HL-60/S4 treated with retinoic acid at 250 ng/mL for 4 days and 3 days (cell line): ENCODE data around the gene ZBTB7A.

Source experiments
- in situ Hi-C: fragments of 300-500 bp; cut with MboI; formaldehyde crosslinking; loops from 2 replicates; pipeline ENCODE4 v1.7.0; 2022; ENCODE audit warnings: low sequenced_read_pairs

The ZBTB7A gene

GRCh38 chr19:4038661-4039423, 27.9 kb downstream of the ZBTB7A start:
- in situ Hi-C loops: no loop called here

GRCh38 chr19:4038057-4038456, 28.6 kb downstream of the ZBTB7A start:
- in situ Hi-C loops: no loop called here

DNA sequence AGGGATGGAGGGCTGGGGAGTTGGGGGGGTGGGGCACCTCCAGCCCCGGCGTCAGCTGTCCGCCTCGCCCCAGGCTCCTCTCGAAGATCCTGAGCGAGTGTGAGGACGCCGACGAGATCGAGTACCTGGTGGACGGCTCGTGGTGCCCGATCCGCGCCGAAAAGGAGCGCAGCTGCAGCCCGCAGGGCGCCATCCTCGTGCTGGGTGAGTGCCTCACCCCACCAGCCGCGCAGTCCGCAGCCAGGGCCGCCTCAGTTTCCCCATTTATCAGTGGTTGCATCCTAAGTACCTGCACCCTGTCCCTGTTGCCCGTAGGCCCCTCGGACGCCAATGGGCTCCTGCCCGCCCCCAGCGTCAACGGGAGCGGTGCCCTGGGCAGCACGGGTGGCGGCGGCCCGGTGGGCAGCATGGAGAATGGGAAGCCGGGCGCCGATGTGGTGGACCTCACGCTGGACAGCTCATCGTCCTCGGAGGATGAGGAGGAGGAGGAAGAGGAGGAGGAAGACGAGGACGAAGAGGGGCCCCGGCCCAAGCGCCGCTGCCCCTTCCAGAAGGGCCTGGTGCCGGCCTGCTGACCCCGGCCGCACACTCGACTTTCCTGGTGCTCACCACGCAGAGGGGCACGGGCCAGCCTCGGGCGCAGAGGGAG, 29.3 kb downstream of the ZBTB7A start:
- in situ Hi-C loops: no loop called here

DNA sequence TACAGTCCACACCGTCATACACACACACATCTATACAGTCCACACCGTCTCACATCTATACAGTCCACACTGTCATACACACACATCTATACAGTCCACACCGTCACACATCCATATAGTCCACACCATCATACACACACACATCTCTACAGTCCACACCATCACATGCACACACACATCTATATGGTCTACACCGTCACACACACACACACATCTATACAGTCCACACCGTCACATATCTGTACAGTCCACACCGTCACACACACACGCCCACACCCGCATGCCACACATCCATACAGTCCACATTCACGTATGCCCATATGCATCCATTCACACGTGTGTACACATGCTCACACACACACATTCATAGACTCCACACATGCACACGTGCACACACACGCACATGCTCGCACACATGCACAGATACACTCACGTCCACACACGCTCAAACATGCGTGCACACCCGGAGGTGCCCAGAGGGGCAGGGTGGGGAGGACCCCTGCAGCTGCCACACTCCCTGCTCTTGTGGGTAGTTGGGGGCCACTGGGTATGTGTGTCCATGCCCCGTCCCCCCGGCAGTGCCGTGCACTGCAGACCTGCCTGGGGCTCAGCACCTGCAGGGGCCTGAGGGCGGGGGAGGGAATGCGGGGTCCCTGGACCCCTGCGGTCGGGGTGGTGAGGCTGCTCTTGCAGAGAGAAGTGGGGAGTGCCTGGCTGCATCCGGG, 30.0 kb downstream of the ZBTB7A start:
- in situ Hi-C loops: no loop called here

DNA sequence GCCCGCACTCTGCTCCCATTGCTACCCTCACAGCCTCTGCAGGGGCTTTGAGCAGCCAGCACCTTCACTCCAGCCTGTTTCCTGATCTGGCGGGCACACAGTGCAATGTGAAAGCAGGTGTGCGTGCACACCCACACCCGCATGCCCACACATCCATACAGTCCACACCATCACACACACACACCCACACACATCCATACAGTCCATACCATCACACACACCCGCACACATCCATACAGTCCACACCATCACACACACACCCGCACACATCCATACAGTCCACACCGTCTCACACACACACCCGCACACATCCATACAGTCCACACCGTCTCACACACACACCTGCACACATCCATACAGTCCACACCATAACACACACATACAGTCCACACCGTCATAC, 31.1 kb downstream of the ZBTB7A start:
- in situ Hi-C loops: no loop called here

DNA sequence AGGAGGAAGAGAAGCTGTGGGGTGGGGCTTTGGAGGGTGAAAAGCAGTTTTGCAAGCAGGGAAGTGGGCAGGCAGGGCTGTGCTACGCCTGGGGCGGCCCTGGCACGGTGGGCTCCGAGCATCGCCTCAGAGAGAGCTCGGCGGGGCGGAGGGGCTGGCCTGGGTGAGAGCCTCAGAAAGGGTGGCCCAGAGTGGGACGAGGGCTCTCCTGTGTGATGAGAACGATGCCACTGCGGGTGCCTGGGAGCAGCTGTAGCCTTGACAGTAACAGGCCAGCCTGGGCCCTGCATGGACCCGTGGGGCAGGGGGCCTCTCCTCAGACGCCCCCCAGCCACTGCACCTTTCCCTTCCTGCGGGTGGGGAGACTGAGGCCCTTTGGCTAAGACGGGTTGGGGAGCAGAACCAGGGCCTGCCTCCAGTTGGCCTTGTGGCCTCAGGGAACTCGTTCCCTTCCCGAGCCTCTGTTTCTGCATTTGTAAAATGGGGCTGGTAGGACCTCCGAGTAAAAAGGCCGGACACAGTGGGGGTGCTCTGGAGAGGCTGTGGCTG, 31.6 kb downstream of the ZBTB7A start:
- in situ Hi-C loops: no loop called here

- in situ Hi-C loops: no loop called here
These were observed 32.4 kb downstream of the ZBTB7A start for GRCh38 chr19:4034048-4035017.

DNA sequence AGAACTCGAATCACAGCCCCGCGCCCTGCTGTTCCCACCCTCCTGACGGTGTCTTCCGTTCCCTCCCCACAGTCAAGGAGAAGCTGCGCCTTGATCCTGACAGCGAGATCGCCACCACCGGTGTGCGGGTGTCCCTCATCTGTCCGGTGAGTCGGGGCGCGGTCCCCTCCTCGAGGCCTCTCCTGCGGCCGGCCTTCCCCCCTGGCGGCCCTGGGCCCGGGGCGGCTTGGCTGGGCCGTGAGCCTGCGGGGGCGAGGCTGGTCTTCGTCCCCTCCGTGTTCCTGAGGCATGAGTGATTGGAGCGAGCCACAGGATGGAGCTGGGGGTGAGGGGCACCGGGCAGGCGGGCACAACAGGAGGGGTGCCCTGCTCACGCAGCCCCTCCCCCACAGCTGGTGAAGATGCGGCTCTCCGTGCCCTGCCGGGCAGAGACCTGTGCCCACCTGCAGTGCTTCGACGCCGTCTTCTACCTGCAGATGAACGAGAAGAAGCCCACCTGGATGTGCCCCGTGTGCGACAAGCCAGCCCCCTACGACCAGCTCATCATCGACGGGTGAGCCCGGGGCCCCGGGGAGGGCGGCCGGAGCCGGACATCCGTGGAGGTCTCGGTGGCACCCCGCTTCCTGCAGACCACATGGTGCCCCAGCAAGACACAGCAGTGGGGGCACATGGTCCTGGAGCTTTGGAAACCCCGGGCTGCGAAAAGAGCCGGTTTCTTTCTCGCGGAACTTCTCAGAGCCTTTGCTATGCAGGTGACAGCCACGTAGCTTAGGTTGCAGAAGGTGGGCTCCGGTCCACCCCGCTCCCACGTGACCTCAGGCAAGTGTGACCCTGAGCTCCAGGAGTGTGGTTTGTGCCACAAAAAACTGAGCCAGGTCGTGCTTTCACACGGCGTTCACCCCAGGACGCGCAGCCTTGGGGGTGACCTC, 33.4 kb downstream of the ZBTB7A start:
- in situ Hi-C loops: no loop called here

DNA sequence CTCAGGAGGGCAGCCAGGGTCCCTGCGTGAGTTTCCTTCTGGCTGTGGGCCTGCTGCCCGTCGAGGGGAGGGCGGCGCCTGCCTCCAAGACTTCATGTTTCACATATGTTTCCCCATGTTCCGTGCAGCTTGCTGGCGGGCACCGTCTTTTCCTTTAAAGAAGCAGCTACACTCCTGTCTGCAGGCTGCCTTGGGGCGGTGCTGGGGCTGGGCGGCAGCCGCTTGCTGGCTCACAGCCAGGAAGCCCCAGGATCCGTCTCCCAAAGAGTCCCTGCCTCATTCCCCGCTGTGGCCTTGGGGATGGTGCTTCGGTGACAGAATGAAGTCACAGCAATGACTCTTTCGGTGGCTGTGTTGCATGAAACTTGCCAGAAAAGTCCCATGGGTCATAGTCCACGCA, 34.3 kb downstream of the ZBTB7A start:
- in situ Hi-C loops: no loop called here

GRCh38 chr19:4031420-4031819, 35.3 kb downstream of the ZBTB7A start:
- in situ Hi-C loops: no loop called here

- in situ Hi-C loops: no loop called here
These were observed 35.7 kb downstream of the ZBTB7A start for GRCh38 chr19:4030981-4031380.

GRCh38 chr19:4030552-4030951, 36.1 kb downstream of the ZBTB7A start:
- in situ Hi-C loops: no loop called here

GRCh38 chr19:4029247-4029614, 37.5 kb downstream of the ZBTB7A start:
- in situ Hi-C loops: no loop called here

DNA sequence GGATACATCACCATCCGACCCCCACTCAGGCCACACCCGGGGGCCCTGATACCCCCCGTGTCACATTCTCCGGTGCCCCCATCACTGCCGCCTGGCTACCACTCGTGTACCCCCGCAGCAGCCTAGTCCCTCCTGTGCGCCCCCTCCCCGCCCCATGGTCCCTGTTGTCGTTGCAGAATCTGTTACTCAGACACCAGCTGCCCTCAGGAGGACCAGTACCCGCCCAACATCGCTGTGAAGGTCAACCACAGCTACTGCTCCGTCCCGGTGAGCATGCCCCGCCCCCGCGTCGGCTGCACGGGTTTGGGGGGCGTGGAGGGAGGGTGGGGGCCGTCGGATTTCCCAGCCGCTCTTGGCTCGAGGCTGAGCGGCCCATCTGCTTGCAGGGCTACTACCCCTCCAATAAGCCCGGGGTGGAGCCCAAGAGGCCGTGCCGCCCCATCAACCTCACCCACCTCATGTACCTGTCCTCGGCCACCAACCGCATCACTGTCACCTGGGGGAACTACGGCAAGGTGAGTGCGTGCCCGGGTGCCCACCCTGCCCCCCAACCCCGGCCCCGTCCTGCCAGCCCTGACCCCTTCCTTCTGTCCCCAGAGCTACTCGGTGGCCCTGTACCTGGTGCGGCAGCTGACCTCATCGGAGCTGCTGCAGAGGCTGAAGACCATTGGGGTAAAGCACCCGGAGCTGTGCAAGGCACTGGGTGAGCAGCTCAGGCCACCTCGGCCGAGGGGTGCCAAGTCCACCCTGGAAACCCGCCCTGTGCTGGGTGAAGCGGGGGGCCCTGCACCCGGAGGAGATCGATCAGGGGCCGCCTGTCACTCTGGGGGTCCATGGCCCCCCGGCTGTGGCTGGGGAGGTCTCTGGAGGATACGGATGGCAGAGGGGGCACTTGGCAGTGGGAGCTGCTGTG, 38.1 kb downstream of the ZBTB7A start:
- in situ Hi-C loops: no loop called here

DNA sequence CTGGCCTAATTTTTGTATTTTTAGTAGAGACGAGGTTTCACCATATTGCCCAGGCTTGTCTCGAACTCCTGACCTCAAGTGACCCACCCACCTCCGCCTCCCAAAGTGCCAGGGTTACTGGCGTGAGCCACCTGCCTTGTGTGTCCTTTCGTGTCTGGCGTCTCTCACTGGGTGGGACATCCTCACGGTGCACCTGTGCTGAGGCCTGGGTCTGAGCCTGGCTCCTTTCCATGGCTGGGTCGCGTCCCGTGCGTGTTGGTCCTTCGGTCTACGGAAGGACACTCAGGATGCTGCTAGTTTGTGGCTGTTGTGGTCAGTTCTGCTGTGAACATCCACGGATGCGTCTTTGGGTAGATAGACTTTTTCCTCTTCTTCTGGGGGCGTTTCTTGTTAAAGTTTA, 39.6 kb downstream of the ZBTB7A start:
- in situ Hi-C loops: no loop called here

- in situ Hi-C loops: no loop called here
These were observed 41.4 kb downstream of the ZBTB7A start for GRCh38 chr19:4025317-4025716.

DNA sequence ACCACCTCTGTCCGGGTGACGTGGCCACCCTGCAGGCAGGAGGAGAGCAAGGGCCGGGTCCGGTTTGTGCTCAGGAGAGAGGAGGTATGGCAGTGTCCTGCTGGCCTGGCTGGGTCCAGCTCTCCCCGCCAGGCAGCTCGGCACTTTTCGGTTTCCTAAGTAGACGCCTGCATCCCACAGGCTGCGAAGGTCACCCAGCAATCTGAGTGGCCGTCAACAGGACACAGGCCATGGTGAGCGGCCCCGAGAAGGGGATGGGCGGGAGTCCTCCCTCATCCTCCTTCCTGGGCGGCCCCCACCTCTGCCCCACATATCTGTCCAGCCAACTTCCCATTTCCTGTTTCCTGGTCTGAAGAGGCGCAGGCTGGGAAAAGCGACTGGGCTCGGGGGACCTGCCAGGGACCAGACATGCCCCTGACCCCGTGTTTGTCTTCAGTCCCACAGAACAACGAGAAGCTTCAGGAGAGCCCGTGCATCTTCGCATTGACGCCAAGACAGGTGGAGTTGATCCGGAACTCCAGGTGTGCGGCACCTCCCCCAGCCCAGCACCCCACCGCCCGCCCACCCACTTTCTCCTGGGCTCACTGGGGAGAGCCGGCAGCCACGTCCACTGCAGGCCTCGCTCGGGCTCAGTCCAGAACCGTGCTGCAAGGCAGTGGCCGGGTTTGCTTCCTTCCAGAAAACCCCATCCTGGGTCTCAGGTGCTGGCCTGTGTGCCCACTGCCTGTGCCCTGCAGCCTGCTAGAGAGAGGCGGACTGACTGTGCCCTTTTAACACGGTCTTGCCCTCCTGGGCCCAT, 42.9 kb downstream of the ZBTB7A start:
- in situ Hi-C loops: no loop called here

DNA sequence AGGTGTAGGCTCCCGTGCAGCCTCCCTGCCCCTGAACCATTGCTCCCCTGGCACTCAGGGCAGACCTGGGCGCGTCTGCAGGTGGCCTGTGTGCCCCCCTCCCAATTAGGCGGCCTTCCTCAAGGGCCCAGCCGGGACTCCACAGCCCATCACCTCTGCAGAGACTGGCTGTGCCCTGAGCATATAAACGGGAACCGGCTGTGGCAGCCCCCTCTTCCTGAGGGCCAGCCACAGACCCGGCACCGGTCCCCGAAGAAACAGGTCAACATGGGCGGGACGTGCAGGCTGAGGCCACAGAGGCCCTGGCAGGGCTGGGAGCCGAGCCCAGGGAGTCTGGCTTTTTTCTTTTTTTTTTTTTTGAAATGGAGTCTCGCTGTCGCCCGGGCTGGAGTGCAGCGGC, 47.1 kb downstream of the ZBTB7A start:
- in situ Hi-C loops: no loop called here
